SU-DHL-6 (cell line): Measurements from ENCODE around the gene DES.

Experiments used
- H2AFZ ChIP-seq: fragments of 200-600 bp; sonication (generic); 2 replicates; pipeline ENCODE4 v1.6.1; 2014; ENCODE audit warnings: low read depth, mild to moderate bottlenecking, moderate library complexity, mixed read lengths, antibody characterized with exemption, low read length; ENCODE audit not compliant: severe bottlenecking
- H3F3A ChIP-seq: fragments of 200-600 bp; shearing (Covaris generic); 2 replicates; pipeline ENCODE4 v1.6.0; 2016; ENCODE audit warnings: antibody characterized with exemption, mild to moderate bottlenecking; ENCODE audit not compliant: insufficient read depth
- H3K27ac ChIP-seq: fragments of 200-600 bp; sonication (generic); 2 replicates; pipeline ENCODE4 v1.5.1; 2016; ENCODE audit warnings: low read depth, mild to moderate bottlenecking, low read length, moderate library complexity, mixed read lengths
- H3K27me3 ChIP-seq: fragments of 200-600 bp; sonication (generic), shearing (Covaris generic); 2 replicates; pipeline ENCODE4 v1.6.0; 2014; ENCODE audit warnings: mild to moderate bottlenecking, low read length
- H3K36me3 ChIP-seq: fragments of 200-600 bp; sonication (generic); 2 replicates; pipeline ENCODE4 v1.6.1; 2014; ENCODE audit warnings: mild to moderate bottlenecking, low read length, mixed read lengths
- H3K4me2 ChIP-seq: fragments of 300-600, 200-600 bp; shearing (Covaris generic), sonication (generic); 2 replicates; pipeline ENCODE4 v1.6.0; 2014; ENCODE audit warnings: low read length, low read depth, mild to moderate bottlenecking; ENCODE audit not compliant: poor library complexity, severe bottlenecking
- H3K4me3 ChIP-seq: fragments of 200-600 bp; sonication (generic); 2 replicates; pipeline ENCODE4 v1.5.1; 2014; ENCODE audit warnings: antibody characterized with exemption, low read length, mild to moderate bottlenecking, mixed read lengths; ENCODE audit not compliant: insufficient read depth, poor library complexity, severe bottlenecking
- H3K79me2 ChIP-seq: fragments of 200-600 bp; sonication (generic); 2 replicates; pipeline ENCODE4 v1.6.1; 2014; ENCODE audit warnings: mild to moderate bottlenecking, low read length, moderate library complexity; ENCODE audit not compliant: insufficient read depth
- H3K9ac ChIP-seq: fragments of 200-600 bp; sonication (generic); 2 replicates; pipeline ENCODE4 v1.7.0; 2014; ENCODE audit warnings: mild to moderate bottlenecking, low read length
- H3K9me2 ChIP-seq: fragments of 200-600 bp; sonication (generic); replicated peaks from 2 replicates; pipeline ENCODE4 v1.6.1; 2014; ENCODE audit warnings: low read length; ENCODE audit not compliant: insufficient read depth
- H3K9me3 ChIP-seq: fragments of 200-600 bp; sonication (generic); 2 replicates; pipeline ENCODE4 v1.6.1; 2014; ENCODE audit warnings: low read length, mixed read lengths; ENCODE audit not compliant: insufficient read depth
- H4K20me1 ChIP-seq: fragments of 200-600 bp; sonication (generic); 2 replicates; pipeline ENCODE4 v1.6.1; 2014; ENCODE audit warnings: low read depth, mild to moderate bottlenecking, antibody characterized with exemption, low read length, moderate library complexity, mixed read lengths
- CTCF ChIP-seq: fragments of 200-600 bp; sonication (generic); IDR thresholded peaks from one replicate; pipeline ENCODE4 v1.5.1; 2017; ENCODE audit warnings: antibody characterized with exemption, mild to moderate bottlenecking, low read length, moderate library complexity; ENCODE audit not compliant: insufficient read depth, poor library complexity, severe bottlenecking
- EZH2phosphoT487 ChIP-seq: fragments of 200-600 bp; sonication (generic), shearing (Covaris generic); conservative IDR thresholded peaks from 2 replicates; pipeline ENCODE4 v1.6.1; 2018; ENCODE audit warnings: mild to moderate bottlenecking, antibody characterized with exemption, low read length, moderate library complexity, mixed read lengths

DES gene

GRCh38 chr2:219386532-219387280 lies 31.5 kb upstream of the DES start:
- peak overlapping the region; percentile 94 for H2AFZ ChIP-seq
- H3K9me2 ChIP-seq = no peaks in the 10 kb centered on the region
- H3K9me3 ChIP-seq = no peaks in the 10 kb centered on the region
- H3K4me3 ChIP-seq = peak overlapping the region; percentile 79
- H3K36me3 ChIP-seq = no peaks in the 10 kb centered on the region
- H3K4me2 ChIP-seq = peak overlapping the region; percentile 81
- H3K9ac ChIP-seq = peak overlapping the region; percentile 61
- H3K27ac ChIP-seq = no peak overlapping the region
- H4K20me1 ChIP-seq = no peaks in the 10 kb centered on the region
- no peaks in the 10 kb centered on the region for H3F3A ChIP-seq
- H3K27me3 ChIP-seq = no peaks in the 10 kb centered on the region
- TF ChIP-seq CTCF (no peak), EZH2phosphoT487 (no peak)
- no peaks in the 10 kb centered on the region for H3K79me2 ChIP-seq

- no peaks in the 10 kb centered on the region for H3K27me3 ChIP-seq
- H3K9me3 ChIP-seq = no peaks in the 10 kb centered on the region
- H3K4me3 ChIP-seq = peak within 1 kb of the TSS; percentile 79
- H4K20me1 ChIP-seq = no peaks in the 10 kb centered on the region
- no peaks in the 10 kb centered on the region for H3F3A ChIP-seq
- peak within 1 kb of the TSS; percentile 81 for H3K4me2 ChIP-seq
- H3K27ac ChIP-seq = no peak within 1 kb of the TSS
- peak within 1 kb of the TSS; percentile 95 for H2AFZ ChIP-seq
- H3K79me2 ChIP-seq = no peaks in the 10 kb centered on the region
- no peaks in the 10 kb centered on the region for H3K9me2 ChIP-seq
- TF ChIP-seq CTCF = no peak
- no peak for TF ChIP-seq EZH2phosphoT487
- H3K36me3 ChIP-seq = no peaks in the 10 kb centered on the region
- peak within 1 kb of the TSS; percentile 61 for H3K9ac ChIP-seq
These were observed 30.7 kb upstream of the DES start, which contains the start of gene DNPEP for GRCh38 chr2:219387306-219388120. Gene DNPEP (minus strand): TSS chr2:219387912. CDS start chr2:219387794, 118 bp downstream.

DNA sequence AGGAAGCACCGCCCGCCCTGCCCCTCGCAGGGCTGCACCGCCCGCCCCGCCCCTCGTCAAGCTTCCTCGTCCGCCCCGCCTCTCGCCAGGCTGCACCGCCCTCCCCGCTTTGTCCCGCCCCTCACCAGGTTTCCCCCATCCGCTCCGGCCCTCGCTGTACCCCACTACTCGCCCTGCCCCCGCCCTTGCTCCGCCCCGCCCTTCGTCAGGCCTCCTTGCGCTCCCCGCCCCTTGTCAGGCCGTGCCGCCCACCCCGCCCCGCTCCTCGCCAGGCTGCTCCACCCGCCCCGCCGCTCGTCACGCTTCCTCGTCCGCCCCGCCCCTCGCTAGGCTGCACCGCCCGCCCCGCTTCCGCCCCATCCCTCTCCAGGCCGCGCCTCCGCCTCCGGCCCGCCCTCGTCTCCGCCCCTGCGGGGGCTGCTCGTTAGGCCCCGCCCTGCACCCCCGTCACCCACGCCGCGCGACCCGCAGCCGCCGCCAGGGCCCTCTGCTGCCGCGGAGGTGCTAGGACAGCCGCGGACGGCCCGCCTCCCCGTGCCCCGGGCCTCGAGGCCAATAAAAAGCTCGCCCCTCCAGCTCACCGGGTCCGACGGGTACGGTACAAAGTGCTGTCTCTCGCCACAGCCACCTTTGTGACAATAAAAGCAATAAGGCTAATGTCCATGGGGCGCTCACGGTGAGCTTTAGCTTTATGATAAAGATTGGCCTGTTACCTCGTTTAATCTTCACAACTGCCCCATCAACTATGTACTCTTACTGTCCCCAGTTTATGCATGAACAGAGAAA lies 29.9 kb upstream of the DES start:
- no peaks in the 10 kb centered on the region for H3F3A ChIP-seq
- no peak overlapping the region for H3K27ac ChIP-seq
- H3K9me2 ChIP-seq = no peaks in the 10 kb centered on the region
- H3K9ac ChIP-seq = peak overlapping the region; percentile 27; the same call in 1 of the 2 replicates
- H3K9me3 ChIP-seq = no peaks in the 10 kb centered on the region
- H3K36me3 ChIP-seq = no peaks in the 10 kb centered on the region
- peak; percentile 29 for TF ChIP-seq CTCF
- TF ChIP-seq EZH2phosphoT487 = no peak
- peak overlapping the region; percentile 49 for H3K4me2 ChIP-seq
- peak overlapping the region; percentile 22 for H3K4me3 ChIP-seq
- H3K27me3 ChIP-seq = no peaks in the 10 kb centered on the region
- no peaks in the 10 kb centered on the region for H4K20me1 ChIP-seq
- no peaks in the 10 kb centered on the region for H3K79me2 ChIP-seq
- peak overlapping the region; percentile 95 for H2AFZ ChIP-seq
